ENCODE data around the gene S100A4.

Gene S100A4

GRCh38 chr1:153547560-153548551 is 2.2 kb upstream of the S100A4 start:
- no peak for DNase-seq (ENCODE audit: low read depth in 2 of 2)
- TF ChIP-seq CTCF (IDR thresholded peaks at IDR 0.05; ENCODE audit: low read depth, low read length): no peak
- H3K4me3 ChIP-seq (replicated peaks in 1 of 2; ENCODE audit: low read depth in 2 of 2, low read length in 2 of 2): no peak overlapping the region

DNA sequence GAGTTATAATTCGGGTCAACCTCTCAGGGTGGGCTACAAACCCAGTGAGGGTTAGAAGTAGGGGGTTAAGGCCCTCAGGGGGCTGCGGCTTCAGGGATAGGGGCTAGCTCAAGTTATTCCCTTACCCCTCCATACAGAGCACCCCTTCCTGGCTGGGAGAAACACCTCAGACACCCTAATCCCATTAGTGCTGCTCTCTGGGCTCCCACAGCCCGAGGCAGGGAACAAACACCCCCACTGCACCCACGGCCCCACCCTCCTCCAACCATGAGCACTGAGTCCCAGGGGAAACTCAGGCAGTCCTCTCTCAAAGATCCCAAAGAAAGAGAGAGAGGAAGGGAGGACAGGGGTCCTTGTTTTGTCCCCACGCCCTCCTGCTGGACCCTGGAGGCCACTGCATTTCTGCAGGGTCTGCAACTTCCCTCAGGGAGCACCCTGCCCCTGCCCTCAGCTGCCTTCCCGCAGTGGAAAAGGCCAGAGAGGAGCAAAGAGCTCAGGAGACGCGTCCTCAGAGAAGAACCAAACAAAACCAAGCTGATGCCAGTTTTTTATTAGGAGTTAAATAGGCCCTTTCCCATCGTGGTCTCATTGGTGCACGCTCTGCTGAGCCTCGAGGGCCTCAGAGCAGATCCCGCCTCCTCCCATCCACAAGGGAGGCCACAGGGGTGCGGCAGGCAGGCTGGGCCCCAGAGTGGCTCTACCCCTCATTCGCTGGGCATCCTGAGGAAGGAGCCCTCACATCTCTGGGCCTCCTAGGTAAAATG is 1.4 kb upstream of the S100A4 start:
- no peak for DNase-seq (ENCODE audit: low read depth in 2 of 2)
- no peak overlapping the region for H3K4me3 ChIP-seq (replicated peaks in 1 of 2; ENCODE audit: low read depth in 2 of 2, low read length in 2 of 2)
- no peak for TF ChIP-seq CTCF (IDR thresholded peaks at IDR 0.05; ENCODE audit: low read depth, low read length)

DNA sequence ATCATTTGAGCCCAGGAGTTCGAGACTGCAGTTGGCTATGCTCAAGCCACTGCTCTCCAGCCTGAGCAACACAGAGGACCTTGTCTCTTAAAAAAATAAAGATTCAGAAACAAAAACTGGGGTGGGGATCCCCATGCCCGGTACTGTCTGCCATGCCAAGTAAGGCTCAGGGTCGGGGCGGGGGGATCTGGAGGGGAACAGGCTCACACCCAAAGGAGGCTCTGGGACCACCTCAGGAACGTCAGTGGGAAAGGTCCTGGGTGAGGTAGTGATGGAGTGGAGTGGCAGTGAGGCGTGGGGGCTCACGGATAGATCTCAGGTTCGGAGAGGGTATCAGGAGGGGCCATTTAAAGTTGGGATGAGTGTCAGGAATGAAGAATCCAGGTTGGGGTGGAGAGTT is 765 bp upstream of the S100A4 start:
- H3K4me3 ChIP-seq (replicated peaks in 1 of 2; ENCODE audit: low read depth in 2 of 2, low read length in 2 of 2): no peak overlapping the region
- TF ChIP-seq CTCF (IDR thresholded peaks at IDR 0.05; ENCODE audit: low read depth, low read length): no peak
- DNase-seq (ENCODE audit: low read depth in 2 of 2): no peak

DNA sequence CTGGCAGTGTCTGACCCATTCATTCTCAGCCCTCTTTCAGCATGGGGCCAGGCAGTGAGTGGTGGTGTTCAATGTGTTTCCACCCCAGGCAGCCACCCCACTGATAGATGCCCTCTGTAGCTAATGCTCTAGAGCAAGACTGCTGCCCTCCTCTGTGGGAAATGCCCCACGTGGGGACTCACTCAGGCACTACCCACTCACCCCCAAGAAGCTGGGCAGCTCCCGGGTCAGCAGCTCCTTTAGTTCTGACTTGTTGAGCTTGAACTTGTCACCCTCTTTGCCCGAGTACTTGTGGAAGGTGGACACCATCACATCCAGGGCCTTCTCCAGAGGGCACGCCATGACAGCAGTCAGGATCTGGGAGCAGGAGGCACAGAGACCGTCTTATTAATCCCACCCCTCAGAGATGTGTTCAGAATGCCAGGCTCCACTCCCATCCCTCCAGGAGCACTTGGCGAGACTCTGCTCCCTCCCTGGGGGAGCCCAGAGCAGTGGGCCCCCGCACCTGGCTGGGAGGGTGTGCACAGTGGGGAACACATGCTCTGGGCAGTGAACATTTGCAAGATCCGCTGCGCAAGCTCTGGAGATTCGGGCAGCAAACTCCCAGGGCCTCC is 1.0 kb downstream of the S100A4 start:
- no peak for DNase-seq (ENCODE audit: low read depth in 2 of 2)
- peak overlapping the region; percentile 12 to 22 for H3K4me3 ChIP-seq (replicated peaks in 1 of 2; ENCODE audit: low read depth in 2 of 2, low read length in 2 of 2)

DNA sequence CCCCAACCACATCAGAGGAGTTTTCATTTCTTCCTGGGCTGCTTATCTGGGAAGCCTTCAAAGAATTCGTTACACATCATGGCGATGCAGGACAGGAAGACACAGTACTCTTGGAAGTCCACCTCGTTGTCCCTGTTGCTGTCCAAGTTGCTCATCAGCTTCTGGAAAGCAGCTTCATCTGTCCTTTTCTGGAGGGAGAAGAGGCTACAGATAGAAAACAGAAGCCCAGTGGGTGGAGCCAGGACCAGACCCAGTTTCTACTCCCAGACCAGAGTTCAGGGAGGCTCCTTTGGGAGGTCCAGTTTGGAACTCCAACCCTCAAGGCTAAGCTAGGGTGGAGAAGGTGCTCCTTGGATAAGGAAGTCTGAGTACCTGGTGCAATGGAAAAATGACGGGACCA is 1.9 kb downstream of the S100A4 start:
- DNase-seq (ENCODE audit: low read depth in 2 of 2): no peak
- TF ChIP-seq CTCF (IDR thresholded peaks at IDR 0.05; ENCODE audit: low read depth, low read length): no peak
- H3K4me3 ChIP-seq (replicated peaks in 1 of 2; ENCODE audit: low read depth in 2 of 2, low read length in 2 of 2): no peak overlapping the region

More for the DNA sequence above, 1.0 kb downstream of the S100A4 start:
- no peak for TF ChIP-seq CTCF (IDR thresholded peaks at IDR 0.05; ENCODE audit: low read depth, low read length)

- no peak for TF ChIP-seq CTCF (IDR thresholded peaks at IDR 0.05; ENCODE audit: low read depth, low read length)
- H3K4me3 ChIP-seq (replicated peaks in 1 of 2; ENCODE audit: low read depth in 2 of 2, low read length in 2 of 2): no peak overlapping the region
- no peak for DNase-seq (ENCODE audit: low read depth in 2 of 2)
These were observed 2.5 kb downstream of the S100A4 start for GRCh38 chr1:153542956-153543711.
